Kidney epithelial cell (primary cell): ENCODE data around the gene RAB26. TPM values are rescaled to one million over a fixed set of nuclear protein-coding genes. Genes with fewer than 3 reads are reported as not detected.

Experiments
- DNase-seq: peaks from one replicate; pipeline ENCODE4 v3.0.0-alpha.2; 2010; ENCODE audit warnings: low read depth
- H3K27me3 ChIP-seq: 2 replicates; pipeline ENCODE4 v1.6.0; 2011; ENCODE audit warnings: low read length; ENCODE audit not compliant: control insufficient read depth, insufficient read depth
- H3K36me3 ChIP-seq: 2 replicates; pipeline ENCODE4 v1.5.1; 2011; ENCODE audit warnings: low read length; ENCODE audit not compliant: control insufficient read depth, insufficient read depth
- H3K4me3 ChIP-seq: 2 replicates; pipeline ENCODE4 v1.5.1; 2011; ENCODE audit warnings: low read depth, mild to moderate bottlenecking, control low read depth, low read length
- CTCF ChIP-seq: IDR thresholded peaks from 2 replicates; pipeline ENCODE4 v1.5.1; 2011; ENCODE audit warnings: mild to moderate bottlenecking, moderate library complexity, low read length, control low read depth, inconsistent platforms; ENCODE audit not compliant: insufficient read depth, poor library complexity, severe bottlenecking
- total RNA-seq: library from RNA; depleted of rRNA; stranded (reverse); fragments of >200 nt; gene quantifications from 2 replicates; pipeline ENCODE4 v1.2.3, GENCODE V29; 2015

Gene RAB26
- total RNA-seq, 1 donor from 2014 or later = 0.54 TPM

GRCh38 chr16:2160915-2161551 lies 12.6 kb downstream of the RAB26 start:
- no peak overlapping the region for H3K4me3 ChIP-seq
- no peak for DNase-seq
- no peak for TF ChIP-seq CTCF

GRCh38 chr16:2161911-2162310 lies 13.5 kb downstream of the RAB26 start:
- no peak for DNase-seq
- Histone ChIP-seq H3K27me3 (no peaks in the 10 kb centered on the region), H3K36me3 (peaks cover 2% of the 10 kb centered on the region), H3K4me3 (no peak overlapping the region)
- TF ChIP-seq CTCF = no peak

More at GRCh38 chr16:2160915-2161551, 12.6 kb downstream of the RAB26 start:
- Histone ChIP-seq H3K27me3 (no peaks in the 10 kb centered on the region), H3K36me3 (peaks cover 2% of the 10 kb centered on the region)

- Histone ChIP-seq H3K27me3 (no peaks in the 10 kb centered on the region), H3K4me3 (no peak overlapping the region), H3K36me3 (no peaks in the 10 kb centered on the region)
- no peak for TF ChIP-seq CTCF
- no peak for DNase-seq
These were observed 14.3 kb downstream of the RAB26 start for GRCh38 chr16:2162676-2163118.

GRCh38 chr16:2163211-2163881 lies 14.9 kb downstream of the RAB26 start:
- no peak overlapping the region for H3K4me3 ChIP-seq
- TF ChIP-seq CTCF = no peak
- DNase-seq = no peak
- H3K27me3 ChIP-seq = no peaks in the 10 kb centered on the region
- H3K36me3 ChIP-seq = no peaks in the 10 kb centered on the region

- Histone ChIP-seq H3K4me3 (no peak overlapping the region), H3K27me3 (no peaks in the 10 kb centered on the region), H3K36me3 (no peaks in the 10 kb centered on the region)
- TF ChIP-seq CTCF = no peak
- DNase-seq = no peak
These were observed 17.4 kb downstream of the RAB26 start for GRCh38 chr16:2165861-2166260.
